Stimulated activated CD4-positive, alpha-beta T cell treated with anti-CD3 and anti-CD28 coated beads, Interleukin-4, amount 100 ng/mL, for 24 hours (primary cell): ENCODE results near the gene ADGRV1.
"Not testable (repeated sequence)": the region's sequence is repeated elsewhere in the genome, so short reads cannot be mapped to it uniquely, and the experiment has no call there.

Experiments used
- DNase-seq: peaks from one replicate; pipeline ENCODE4 v3.0.0-alpha.2; 2020

ADGRV1 gene

DNA sequence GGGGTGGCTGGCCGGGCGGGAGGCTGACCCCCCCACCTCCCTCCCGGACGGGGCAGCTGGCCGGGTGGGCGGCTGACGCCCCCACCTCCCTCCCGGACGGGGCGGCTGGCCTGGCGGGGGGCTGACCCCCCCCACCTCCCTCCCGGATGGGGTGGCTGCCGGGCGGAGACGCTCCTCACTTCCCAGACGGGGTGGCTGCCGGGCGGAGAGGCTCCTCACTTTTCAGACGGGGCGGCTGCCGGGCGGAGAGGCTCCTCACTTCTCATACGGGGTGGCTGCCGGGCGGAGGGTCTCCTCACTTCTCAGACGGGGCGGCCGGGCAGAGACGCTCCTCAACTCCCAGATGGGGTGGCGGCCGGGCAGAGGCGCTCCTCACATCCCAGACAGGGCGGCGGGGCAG, 37.2 kb downstream of the ADGRV1 start:
- DNase-seq, result not testable (repeated sequence)

DNA sequence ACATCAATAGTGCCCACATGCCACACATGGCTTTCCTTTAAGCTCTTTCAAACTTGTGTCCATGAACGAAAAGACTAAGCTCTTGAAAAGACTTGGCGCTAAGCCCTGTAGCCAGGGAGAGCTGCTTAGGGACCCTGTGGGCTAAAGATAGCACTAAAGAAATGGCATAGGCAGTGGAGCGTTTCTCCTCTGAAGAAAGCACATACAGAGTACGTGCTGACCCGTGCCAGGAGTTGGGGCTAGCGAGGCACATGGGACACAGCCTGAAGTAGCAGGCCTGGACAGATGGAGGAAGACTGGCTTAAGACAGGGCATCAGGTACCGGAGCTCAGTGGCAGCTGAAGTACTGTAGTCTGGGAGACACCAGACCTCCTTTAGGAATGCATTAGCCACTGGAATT, 39.7 kb downstream of the ADGRV1 start:
- DNase-seq, result no peak

DNA sequence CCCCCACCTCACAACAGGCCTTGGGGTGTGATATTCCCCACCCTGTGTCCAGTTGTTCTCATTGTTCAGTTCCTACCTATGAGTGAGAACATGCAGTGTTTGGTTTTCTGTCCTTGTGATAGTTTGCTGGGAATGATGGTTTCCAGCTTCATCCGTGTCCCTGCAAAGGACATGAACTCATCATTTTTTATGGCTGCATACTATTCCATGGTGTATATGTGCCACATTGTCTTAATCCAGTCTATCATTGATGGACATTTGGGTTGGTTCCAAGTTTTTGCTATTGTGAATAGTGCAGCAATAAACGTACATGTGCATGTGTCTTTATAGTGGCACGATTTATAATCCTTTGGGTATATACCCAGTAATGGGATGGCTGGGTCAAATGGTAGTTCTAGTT, 41.7 kb downstream of the ADGRV1 start:
- not testable (repeated sequence) for DNase-seq

DNA sequence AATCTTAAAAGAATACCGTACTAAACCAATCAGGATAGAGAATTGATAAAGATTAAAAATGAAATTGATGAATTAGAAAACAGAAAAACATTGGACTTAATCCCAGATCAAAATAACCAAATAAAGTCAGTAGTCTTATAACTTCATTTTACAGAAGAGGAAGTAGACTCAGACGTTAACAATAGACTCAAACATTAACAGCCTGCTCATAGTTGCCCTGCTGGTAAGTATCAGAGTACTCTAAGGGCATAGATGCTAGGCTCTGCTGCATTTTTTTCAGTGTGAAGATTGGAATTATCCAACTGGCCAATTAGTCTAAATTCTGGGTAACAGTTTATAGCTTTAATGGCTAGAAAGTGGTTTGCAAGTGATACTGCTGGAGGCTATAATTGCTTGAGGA, 42.9 kb downstream of the ADGRV1 start:
- no peak for DNase-seq

DNA sequence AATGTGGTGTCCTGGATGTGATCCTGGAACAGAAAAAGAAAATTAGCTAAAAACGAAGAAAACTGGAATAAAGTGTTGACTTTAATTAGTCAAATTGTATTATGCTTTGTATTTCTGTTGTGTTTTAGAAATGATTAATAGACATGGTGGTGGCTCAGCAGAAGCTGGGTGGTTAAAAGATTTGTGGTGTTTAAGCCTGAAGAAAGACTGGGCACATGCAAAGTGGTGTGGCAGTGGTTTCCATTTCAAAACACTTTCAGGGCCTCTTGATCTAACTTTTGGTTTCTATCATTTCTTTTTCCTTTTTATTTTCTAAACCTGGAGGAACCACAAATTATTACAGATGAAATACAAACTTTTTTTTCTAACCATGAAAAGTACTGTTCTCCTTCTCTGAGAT, 44.1 kb downstream of the ADGRV1 start:
- DNase-seq, result no peak

DNA sequence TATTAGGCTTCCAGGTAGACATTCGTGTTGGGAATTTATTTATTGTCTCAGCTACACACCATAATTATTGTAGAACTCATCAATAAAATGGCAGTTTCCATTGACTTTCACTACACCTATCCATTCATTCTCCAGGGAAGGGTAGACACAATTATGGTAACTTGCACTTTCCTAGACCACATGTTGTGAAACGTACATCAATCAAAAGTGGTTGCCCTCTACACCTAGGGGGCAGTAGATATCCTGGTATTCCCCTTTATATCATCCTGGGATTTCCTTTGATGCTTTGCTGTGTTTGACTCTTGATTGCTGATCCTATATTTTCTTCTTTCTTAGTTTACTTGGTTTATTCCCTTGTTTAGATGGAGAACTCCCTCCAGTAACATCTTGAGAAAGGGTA, 47.9 kb downstream of the ADGRV1 start:
- no peak for DNase-seq

DNA sequence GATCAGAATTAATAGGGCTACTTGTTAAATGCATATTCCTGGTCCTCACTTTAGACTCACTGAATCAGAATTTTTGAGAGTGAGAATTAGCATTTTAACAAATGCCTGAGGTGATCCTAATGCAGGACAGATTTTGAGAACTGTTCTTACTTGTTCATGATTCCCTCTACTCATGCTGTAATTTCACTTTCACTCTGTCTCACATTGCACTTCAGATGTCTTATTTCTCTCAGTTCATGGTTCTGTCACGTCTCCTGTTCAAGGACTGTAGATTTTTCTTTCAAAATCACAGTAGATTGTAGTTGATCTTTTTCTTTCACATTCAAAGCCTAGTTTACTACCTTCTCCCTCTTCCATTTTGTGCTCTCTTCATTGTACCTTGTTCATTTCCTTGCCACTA, 54.3 kb downstream of the ADGRV1 start:
- no peak for DNase-seq

DNA sequence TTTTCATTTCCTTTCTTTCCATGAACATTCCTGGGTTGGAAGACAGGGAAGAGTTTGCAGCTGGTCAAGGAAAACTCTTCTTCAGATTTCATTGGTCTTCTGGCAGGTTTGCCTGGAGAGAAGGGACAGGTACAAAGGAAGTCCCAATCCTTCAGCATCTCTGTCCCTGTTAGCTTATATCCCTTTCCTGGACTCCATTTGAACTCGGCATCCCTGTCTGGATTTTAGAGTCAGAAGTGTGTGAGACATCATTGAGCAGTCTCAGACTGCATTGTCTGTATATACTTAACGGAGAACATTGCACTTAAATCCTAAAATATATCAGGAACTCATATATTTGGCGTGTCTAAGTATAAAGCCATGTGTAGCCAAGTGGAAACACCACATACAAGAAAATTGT, 54.9 kb downstream of the ADGRV1 start:
- DNase-seq, result no peak

DNA sequence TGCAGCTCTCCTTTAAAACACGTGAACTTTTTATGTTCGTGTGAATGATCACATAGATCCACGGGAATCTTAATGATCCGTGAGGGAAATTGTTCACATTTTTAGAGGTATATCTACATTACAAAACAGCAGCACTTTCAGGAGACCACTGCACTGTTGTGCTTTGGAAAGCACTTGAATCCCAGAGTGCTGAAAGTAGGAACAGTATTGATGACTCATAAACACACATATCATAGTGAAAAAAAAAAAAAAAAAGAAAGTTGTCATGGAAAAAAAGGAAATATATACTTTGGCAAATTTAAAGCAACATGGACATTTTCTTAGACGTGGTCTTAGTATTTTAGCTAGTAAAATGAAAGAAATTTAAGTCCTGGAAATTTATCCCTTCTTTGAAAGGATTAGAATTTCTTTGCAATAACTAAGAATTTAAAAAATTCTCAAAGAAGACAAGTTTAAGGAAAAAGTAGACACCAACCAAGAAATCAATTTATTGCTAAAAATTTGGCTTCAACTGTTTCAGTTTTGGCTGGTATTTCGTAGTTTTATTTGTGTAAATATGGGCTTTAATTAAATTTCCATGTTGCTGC, 55.4 kb downstream of the ADGRV1 start:
- DNase-seq, result no peak

DNA sequence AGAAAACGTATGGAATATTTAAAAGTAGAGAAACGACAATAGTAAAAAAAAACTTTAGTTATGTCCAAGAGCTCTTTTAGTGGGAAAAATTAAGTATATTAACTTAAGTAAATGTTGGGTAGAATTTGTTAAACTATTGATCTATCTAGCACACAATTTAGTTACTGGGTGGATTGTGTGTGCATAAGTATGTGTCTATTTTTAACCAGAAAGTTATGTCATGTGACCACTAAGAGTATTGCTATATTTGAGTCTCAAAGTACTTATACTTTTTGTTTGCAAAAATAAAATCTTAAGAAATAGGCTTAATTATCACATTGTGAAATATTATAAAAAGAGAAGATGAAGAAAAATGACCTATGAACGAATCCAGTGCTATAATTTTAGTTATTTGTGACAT, 56.8 kb downstream of the ADGRV1 start:
- no peak for DNase-seq

DNA sequence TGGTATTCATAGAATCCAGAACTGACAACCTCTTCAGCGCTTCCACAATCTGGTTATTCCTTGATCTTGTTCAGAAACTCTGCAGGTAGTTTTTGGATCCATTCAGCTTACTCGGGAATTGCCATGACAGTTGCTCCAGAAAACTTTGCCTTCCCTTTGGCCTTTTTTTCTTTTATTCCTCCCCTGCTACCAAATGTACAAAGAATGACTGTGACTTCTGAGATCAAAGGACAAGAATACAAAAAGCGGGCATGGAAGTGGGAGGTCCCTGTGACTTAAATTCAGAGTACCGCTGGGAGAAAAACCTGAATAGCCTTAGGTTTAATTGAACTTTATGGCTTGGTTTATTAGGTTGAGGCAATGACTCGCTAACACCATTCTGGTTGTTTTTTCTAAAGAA, 59.5 kb downstream of the ADGRV1 start:
- no peak for DNase-seq

DNA sequence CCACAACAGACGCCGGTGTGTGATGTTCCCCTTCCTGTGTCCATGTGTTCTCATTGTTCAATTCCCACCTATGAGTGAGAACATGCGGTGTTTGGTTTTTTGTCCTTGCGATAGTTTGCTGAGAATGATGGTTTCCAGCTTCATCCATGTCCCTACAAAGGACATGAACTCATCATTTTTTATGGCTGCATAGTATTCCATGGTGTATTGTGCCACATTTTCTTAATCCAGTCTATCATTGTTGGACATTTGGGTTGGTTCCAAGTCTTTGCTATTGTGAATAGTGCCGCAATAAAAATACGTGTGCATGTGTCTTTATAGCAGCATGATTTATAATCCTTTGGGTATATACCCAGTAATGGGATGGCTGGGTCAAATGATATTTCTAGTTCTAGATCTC, 61.2 kb downstream of the ADGRV1 start:
- not testable (repeated sequence) for DNase-seq

DNA sequence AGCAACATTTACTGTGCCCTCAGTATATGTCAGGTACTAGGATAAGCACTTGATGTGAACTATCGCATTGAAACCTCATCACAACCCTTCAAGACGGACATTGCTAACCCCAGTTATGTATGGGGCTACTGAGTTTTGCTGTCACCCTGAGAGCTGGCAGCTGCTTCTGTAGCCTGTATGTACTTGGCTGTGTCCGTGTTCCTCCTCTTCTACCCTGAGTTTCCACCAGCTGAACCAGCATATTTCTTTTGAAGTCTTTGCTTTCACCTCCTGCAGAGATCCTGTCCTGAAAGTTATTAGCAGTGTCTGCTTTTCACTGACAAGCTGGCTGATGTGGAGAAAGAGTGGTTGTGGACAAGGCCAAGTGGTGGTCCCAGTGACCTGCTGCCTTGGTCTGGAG, 63.3 kb downstream of the ADGRV1 start:
- DNase-seq, result no peak

DNA sequence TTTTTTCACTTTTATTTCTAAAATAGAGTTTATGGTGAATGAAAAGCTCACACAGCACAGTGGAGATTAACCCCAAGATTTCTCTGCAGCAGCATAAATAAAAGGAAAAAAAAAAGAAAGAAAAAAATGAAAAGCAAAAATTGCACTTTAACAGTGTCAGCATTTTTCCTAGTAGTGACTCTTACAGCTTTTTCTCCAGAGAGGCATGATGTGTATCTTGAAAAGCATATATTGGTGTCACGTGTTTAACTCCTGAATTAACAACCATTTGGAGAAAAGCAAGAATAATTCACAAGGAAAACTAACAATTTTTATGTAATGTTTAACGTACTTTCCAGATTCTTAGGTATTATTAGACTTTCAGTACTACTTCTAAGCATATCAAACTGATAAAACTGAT, 67.9 kb downstream of the ADGRV1 start:
- DNase-seq, result no peak

DNA sequence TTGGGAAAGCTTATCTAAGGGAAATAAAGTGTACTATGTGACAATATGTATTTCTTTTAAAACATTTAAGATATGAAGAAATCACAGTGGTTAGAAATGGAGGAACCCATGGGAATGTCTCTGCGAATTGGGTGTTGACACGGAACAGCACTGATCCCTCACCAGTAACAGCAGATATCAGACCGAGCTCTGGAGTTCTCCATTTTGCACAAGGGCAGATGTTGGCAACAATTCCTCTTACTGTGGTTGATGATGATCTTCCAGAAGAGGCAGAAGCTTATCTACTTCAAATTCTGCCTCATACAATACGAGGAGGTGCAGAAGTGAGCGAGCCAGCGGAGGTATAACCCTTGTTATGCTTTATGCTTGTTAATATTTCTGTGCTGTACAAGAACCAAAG, 69.9 kb downstream of the ADGRV1 start:
- no peak for DNase-seq

DNA sequence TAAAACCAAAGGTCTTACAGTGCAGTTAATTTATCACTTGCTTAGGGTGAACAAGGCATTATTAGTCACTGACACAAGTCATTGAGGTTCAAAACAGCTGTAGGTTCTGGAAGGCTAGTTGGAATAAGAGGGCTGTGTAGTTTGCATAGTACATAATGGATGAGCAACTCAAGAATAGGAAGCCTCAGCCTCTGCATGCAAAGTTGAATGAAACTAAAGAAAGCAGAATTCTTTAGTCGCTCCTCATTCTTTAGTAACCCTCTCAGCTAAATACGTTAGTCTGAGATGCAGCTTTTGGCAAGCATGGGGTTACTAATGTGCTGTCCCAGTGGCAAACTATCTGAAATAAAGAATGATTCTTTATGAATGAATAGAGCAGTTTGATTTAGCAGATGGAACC, 74.2 kb downstream of the ADGRV1 start:
- no peak for DNase-seq

DNA sequence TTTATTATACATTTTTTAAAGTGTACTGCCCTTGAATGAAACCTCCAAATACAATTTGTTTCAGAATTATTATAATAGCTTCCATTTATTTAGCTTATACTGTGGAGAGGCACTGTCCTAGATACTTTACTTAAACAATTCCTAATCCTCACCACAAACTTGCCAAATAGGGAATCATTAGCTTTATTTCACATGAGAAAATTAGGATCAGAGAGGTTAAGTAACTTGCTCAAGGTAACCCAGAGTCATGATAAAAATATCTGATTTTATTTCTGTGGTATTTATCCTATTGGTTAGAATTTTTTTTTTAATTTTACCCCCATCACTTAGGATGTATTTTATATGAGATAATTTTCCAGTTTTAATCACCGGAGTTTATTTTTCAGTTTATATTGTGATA, 78.4 kb downstream of the ADGRV1 start:
- no peak for DNase-seq

DNA sequence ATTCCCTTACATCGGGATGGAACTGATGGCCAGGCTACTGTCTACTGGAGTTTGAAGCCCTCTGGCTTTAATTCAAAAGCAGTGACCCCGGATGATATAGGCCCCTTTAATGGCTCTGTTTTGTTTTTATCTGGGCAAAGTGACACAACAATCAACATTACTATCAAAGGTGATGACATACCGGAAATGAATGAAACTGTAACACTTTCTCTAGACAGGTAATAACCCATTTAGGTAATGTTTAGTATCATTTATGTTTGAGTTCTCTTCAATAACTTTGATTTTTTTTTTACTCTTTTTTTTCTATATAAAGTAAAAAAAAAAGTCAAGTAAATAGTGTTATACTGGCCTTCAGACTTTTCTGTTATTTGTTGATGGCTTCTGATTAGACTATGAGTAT, 79.1 kb downstream of the ADGRV1 start:
- DNase-seq, result no peak

DNA sequence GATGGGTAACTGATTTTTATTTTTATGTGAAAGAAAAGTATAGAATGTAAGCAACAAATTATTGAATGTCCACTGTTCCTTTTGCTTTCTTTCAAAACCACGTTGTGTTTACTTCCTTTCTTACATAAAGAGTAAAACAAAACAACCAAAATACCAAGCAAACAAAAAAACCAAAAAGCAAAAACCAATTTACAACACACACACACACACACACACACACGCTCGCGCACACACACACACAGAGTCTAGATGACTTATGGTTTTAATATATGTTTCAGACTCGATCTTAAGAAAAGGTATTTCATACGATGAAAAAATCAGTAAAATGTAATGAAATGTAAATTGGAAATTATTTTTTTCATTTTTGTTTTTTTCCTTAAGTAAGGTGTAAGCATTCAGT, 80.3 kb downstream of the ADGRV1 start:
- no peak for DNase-seq

DNA sequence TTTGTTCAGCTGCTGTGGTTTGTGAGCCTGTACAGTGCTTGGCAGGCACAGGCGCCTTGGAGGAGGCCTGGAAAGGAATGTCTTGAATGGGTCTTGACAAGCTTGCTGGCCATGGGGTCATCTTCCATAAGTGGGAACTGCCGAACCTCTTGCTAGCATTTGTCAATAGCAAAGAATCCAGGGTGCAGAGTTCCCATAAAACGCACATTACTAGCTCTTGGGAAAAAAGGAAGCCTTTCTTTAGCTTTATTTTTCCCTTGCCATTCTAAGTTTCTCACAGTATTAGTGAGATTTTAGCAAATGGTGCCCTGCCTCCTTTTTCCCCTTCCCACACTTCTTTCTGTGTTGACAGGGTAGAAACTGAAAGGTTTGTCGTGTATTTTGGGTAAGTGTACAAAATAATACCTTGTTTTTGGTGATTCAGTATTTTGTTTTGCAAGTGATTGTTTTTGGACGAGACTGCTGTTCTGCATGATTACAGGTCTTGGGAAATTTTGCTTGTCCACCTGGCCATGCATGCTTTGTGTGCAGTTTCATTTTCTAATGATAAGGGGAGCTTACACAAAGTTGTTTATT, 82.0 kb downstream of the ADGRV1 start:
- no peak for DNase-seq

DNA sequence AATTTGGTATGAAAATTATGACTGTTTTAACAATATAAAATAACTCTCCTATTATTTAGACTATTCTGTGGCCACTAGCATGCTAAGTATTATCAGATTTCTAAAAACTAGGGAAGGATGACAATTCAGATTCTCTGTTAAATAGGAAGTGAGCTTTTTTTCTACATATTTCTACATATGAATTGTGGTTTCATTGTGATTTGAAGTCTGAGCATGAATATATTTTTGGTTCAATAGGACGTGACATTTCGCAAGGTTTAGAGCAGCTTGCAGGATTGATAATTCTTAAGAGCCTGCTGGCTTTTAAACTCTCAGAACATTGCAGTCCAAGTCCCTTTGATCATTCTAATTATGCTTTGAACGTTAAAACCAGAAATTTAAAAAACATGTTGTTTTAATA, 82.9 kb downstream of the ADGRV1 start:
- no peak for DNase-seq

DNA sequence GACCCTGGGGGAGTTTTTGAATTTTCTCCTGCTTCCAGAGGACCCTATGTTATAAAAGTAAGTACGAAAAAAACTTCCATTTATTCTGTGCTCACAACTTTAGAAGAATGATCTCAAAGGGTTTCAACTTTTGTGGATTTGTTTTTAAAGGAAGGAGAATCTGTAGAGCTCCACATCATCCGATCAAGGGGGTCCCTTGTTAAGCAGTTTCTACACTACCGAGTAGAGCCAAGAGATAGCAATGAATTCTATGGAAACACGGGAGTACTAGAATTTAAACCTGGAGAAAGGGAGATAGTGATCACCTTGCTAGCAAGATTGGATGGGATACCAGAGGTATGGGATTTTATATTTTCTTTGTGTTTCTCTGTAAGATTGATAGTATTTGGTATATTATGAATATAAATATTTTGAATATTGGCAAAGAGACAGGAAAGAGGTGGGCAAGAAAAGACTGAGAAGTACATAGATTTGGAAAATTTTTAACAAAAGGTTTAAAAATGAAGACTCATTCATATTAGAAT, 84.2 kb downstream of the ADGRV1 start:
- no peak for DNase-seq

DNA sequence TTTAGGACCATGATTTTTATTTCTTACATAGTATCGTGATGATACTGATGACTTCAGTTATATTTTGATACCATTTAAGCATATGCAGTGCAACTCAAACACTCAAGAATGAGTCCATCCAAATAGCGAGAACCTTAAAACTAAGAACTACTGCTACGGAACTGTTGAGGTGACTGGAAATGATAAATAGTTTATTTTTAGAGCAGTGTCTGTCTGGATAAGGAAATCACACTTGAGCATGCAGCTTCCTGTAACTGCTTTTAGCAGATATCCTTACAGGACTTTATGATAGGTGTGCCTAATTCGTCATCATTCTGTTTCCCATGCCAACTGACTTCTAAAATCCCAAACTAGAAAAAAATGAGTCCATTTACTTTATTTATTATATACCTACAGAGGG, 85.5 kb downstream of the ADGRV1 start:
- DNase-seq, result no peak

DNA sequence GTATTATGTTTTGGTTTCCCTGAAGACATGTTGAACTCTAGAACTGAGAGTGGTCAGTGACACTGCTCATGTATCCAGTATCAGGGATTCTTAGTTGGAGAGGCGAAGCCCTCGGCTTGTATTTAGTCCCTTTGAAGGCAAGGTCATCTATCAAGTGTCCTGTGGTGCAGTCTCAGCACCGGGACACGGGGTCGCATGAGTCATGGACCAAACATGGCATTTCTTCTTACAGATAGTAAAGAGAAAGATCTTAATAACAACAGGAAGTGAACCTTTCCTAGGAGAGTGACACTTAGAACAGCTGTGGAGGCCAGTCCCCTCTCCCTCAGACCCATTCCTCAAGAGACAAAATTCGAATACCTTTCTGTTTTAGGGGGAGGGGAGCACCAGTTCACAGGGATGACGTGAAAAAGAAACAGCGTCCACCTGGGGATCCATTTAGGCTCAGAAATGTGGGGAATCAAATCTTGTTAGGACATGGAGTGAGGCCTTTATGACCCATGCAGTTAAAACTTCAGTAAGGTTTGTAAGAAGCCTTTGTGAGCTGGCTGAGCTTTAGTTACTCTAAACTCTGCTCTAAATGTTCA, 86.5 kb downstream of the ADGRV1 start:
- no peak for DNase-seq

DNA sequence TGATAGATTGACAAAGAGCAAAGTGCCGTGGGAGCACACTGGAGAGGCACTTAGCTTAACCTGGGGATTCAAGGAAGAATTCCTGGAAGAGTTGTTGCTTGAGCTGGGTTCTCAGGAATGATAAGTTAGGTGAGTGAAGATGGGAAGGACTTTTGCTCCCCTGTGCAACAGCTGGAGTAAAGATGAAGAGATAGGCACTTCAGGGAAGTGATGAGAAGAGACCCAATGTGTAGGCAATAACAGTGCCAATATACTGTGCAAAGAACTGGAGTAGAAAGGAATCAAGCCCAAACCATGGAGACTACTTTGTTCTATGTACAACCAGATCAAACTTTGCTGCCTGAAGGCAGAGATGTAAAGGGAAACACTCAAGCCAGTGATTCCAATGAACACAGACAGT, 92.2 kb downstream of the ADGRV1 start:
- DNase-seq, result no peak
